K562 (cell line): ENCODE measurements around the gene ILF3. TPM values are rescaled to one million over a fixed set of nuclear protein-coding genes. Genes with fewer than 3 reads are reported as not detected.
A peak's percentile ranks its signal among the peaks of the same experiment; 100 is the strongest.

ENCODE experiments used
- DPF2 ChIP-seq: fragments of 450-650 bp; IDR thresholded peaks from 2 replicates; pipeline ENCODE4 v1.6.1; 2016
- HNRNPUL1 ChIP-seq: fragments of 200-400 bp; formaldehyde crosslinking; IDR thresholded peaks from 2 replicates; pipeline ENCODE4 v1.6.1; 2017; ENCODE audit warnings: low read length
- MNT ChIP-seq, 2 experiments: fragments of 450-650 bp; conservative IDR thresholded peaks; 2 replicates each; pipeline ENCODE4 v1.6.1; 2017; ENCODE audit warnings: mild to moderate bottlenecking in 2 of 2, moderate library complexity in 2 of 2
- MTF1 ChIP-seq: fragments of 250-450 bp; sonication (Bioruptor Pico); IDR thresholded peaks from 2 replicates; pipeline ENCODE4 v1.9.0; 2021; ENCODE audit warnings: moderate library complexity, mild to moderate bottlenecking, inconsistent platforms, borderline replicate concordance
- SAP30 ChIP-seq: fragments of 200-600 bp; sonication (generic); IDR thresholded peaks from 2 replicates; pipeline ENCODE4 v1.6.1; 2012; ENCODE audit warnings: borderline replicate concordance, low read depth, mild to moderate bottlenecking, moderate library complexity, low read length, control low read depth, inconsistent platforms; ENCODE audit not compliant: insufficient read depth, poor library complexity, severe bottlenecking
- SIN3A ChIP-seq, 2 experiments: fragments of 150-350 bp in 1 of 2; IDR thresholded peaks; 2 replicates each; pipeline ENCODE4 v1.6.1; 2011 to 2016; ENCODE audit warnings: borderline replicate concordance in 2 of 2, low read depth in 2 of 2, low read length in 2 of 2, mild to moderate bottlenecking in 2 of 2, moderate library complexity in 2 of 2; ENCODE audit not compliant: control insufficient read depth in 1 of 2
- SRF ChIP-seq, 2 experiments: fragments of 250-450, 450-650 bp in 1 of 2; sonication (Bioruptor Pico) in 1 of 2; sonication (generic) in 1 of 2; formaldehyde crosslinking; IDR thresholded peaks; 2 replicates each; pipeline versions ENCODE4 v1.5.0 to v1.5.1; 2020 to 2022; ENCODE audit warnings: mild to moderate bottlenecking in 1 of 2, missing genetic modification reagents in 1 of 2
- TBP ChIP-seq: optimal IDR thresholded peaks from 2 replicates; pipeline ENCODE3; 2011; ENCODE audit warnings: low read depth, low read length, improper control_type of control experiment
- TEAD4 ChIP-seq, 2 experiments: sonication (generic) in 1 of 2; formaldehyde crosslinking in 1 of 2; IDR thresholded peaks; 2 replicates each; pipeline versions ENCODE4 v1.6.1 to v1.8.0; 2012 to 2022; ENCODE audit warnings: borderline replicate concordance in 1 of 2, inconsistent platforms in 1 of 2, low read length in 1 of 2, mild to moderate bottlenecking in 1 of 2, missing genetic modification reagents in 1 of 2
- VEZF1 ChIP-seq: fragments of 200-800 bp; sonication (Bioruptor generic); IDR thresholded peaks from 2 replicates; pipeline ENCODE4 v1.6.1; 2017; ENCODE audit warnings: missing genetic modification characterization, missing compliant biosample characterization
- ZEB2 ChIP-seq: fragments of 450-650 bp; IDR thresholded peaks from 2 replicates; pipeline ENCODE4 v1.6.1; 2016
- ZNF263 ChIP-seq: sonication (generic); formaldehyde crosslinking; IDR thresholded peaks from 2 replicates; pipeline ENCODE4 v1.8.0; 2022; ENCODE audit warnings: mild to moderate bottlenecking, missing genetic modification reagents, borderline replicate concordance
- polyA plus RNA-seq, 8 experiments: library from polyadenylated mRNA; depleted of rRNA in 4 of 8; stranded (reverse) in 5 of 8; unstranded in 3 of 8; fragments of >200 nt; fragmentation: Nextera tagmentation in 2 of 8; fragmentation: Illumina TruSeq in 1 of 8; extraction: Ambion mirVana in 2 of 8; extraction: Trizol in 1 of 8; gene quantifications; 2 replicates each; pipeline versions ENCODE4 v1.2.1 to v1.2.3, GENCODE V29; 2011 to 2014; ENCODE audit warnings: inconsistent platforms in 1 of 8, missing spikeins in 1 of 8
- total RNA-seq, 7 experiments: library from RNA; depleted of rRNA in 6 of 7; stranded (reverse); fragments of >200 nt in 6 of 7; fragmentation: Illumina TruSeq in 2 of 7; extraction: Trizol in 2 of 7; gene quantifications; 2 replicates each; pipeline versions ENCODE4 v1.2.1 to v1.2.3, GENCODE V29; 2011 to 2021; ENCODE audit warnings: low replicate concordance in 1 of 7
- TF ChIP-seq, protein P1 (sequence below): fragments of 450-650 bp; formaldehyde crosslinking; IDR thresholded peaks from 2 replicates; pipeline ENCODE4 v1.4.0; 2020; ENCODE audit warnings: mild to moderate bottlenecking, moderate library complexity

Gene ILF3
- total and polyA plus RNA-seq, 9 of the 15 experiments (the other 6 are each of a cell fraction or from before 2014, with no cell fraction given), result 26.0 to 453 (median 175) TPM

DNA sequence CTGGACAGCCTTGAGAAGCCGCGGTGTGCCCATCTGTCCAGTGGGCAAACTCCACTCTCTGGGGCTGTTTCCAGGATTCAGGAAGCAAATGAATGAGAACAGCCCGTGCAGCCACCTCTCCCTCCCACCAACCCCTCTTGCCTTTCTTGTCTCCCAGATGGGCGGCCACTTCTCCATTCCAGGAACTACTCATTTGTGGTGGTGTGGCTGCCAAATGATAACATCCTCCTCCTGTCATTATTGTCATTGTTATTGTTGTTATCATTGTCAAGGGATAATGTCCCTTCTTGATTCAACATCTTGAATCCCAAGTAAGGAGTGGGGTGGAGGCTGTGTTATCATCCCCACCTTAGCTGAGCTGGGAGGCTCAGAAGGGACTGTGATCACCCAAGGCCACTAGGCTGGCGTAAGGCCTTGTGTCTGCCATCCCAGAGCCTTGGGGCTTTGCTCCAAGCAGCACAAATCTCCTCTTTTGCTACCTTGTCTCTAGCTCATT is 65.4 kb downstream of the ILF3 start (continued):
- TF ChIP-seq MNT (conservative IDR thresholded peaks at IDR 0.05), result peak; percentile 60 to 87; a peak in 3 of 4 replicates
- TF ChIP-seq SRF (CRISPR knock-in tag; IDR thresholded peaks at IDR 0.05), result peak in 1 of 2 experiments; percentile 34; a peak in 1 of 4 replicates
- TF ChIP-seq SAP30, result peak; percentile 76
- peak; percentile 44; the same call in 1 of the 2 replicates for TF ChIP-seq VEZF1 (CRISPR knock-in tag)
- peak; percentile 58 for TF ChIP-seq DPF2
- no peak for TF ChIP-seq HNRNPUL1
- peak in 1 of 2 experiments; percentile 23; a peak in 1 of 4 replicates for TF ChIP-seq SIN3A (IDR thresholded peaks at IDR 0.05; ENCODE audit: borderline replicate concordance in 2 of 2, control insufficient read depth in 1 of 2, low read depth in 2 of 2, low read length in 2 of 2)
- peak; percentile 5; the same call in 1 of the 2 replicates for TF ChIP-seq ZNF263 (CRISPR knock-in tag)
- TF ChIP-seq MTF1, result no peak
- peak; percentile 86 for TF ChIP-seq ZEB2
- TF ChIP-seq TBP, result peak; percentile 45
- TF ChIP-seq TEAD4 (IDR thresholded peaks at IDR 0.05; ENCODE audit: low read length), result peak; percentile 79
- TF ChIP-seq TEAD4 (CRISPR knock-in tag; IDR thresholded peaks at IDR 0.05; ENCODE audit: borderline replicate concordance), result no peak
- TF ChIP-seq, protein P1, sequence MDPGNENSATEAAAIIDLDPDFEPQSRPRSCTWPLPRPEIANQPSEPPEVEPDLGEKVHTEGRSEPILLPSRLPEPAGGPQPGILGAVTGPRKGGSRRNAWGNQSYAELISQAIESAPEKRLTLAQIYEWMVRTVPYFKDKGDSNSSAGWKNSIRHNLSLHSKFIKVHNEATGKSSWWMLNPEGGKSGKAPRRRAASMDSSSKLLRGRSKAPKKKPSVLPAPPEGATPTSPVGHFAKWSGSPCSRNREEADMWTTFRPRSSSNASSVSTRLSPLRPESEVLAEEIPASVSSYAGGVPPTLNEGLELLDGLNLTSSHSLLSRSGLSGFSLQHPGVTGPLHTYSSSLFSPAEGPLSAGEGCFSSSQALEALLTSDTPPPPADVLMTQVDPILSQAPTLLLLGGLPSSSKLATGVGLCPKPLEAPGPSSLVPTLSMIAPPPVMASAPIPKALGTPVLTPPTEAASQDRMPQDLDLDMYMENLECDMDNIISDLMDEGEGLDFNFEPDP (CRISPR knock-in tag), result no peak
